ENCODE results near the gene SSC4D.
"Not testable (repeated sequence)": the region's sequence is repeated elsewhere in the genome, so short reads cannot be mapped to it uniquely, and the experiment has no call there.

The SSC4D gene

GRCh38 chr7:76409537-76409936 is at the start of gene SSC4D:
SSC4D (minus strand) TSS chr7:76409697; CDS start chr7:76404439, 5,258 bp downstream.
- no peaks in the 10 kb centered on the region for H3K36me3 Mint-ChIP-seq
- no peak within 1 kb of the TSS for H3K27ac Mint-ChIP-seq
- H3K27me3 Mint-ChIP-seq: no peaks in the 10 kb centered on the region
- no peaks in the 10 kb centered on the region for H3K9me3 Mint-ChIP-seq
- H3K4me1 Mint-ChIP-seq: no peaks in the 10 kb centered on the region
- H3K4me3 Mint-ChIP-seq: no peak within 1 kb of the TSS

GRCh38 chr7:76458504-76458903 is 49.0 kb upstream of the SSC4D start:
- H3K36me3 Mint-ChIP-seq, H3K27me3 Mint-ChIP-seq, H3K4me3 Mint-ChIP-seq, H3K27ac Mint-ChIP-seq, H3K9me3 Mint-ChIP-seq, H3K4me1 Mint-ChIP-seq: not testable (repeated sequence)

- not testable (repeated sequence) for H3K27ac Mint-ChIP-seq, H3K4me3 Mint-ChIP-seq, H3K9me3 Mint-ChIP-seq, H3K4me1 Mint-ChIP-seq, H3K36me3 Mint-ChIP-seq, H3K27me3 Mint-ChIP-seq
Measured at GRCh38 chr7:76457017-76457416, 47.5 kb upstream of the SSC4D start.

GRCh38 chr7:76445577-76446008 is 36.1 kb upstream of the SSC4D start:
- H3K27ac Mint-ChIP-seq: peak overlapping the region; percentile 17
- not testable (repeated sequence) for H3K4me1 Mint-ChIP-seq, H3K9me3 Mint-ChIP-seq, H3K27me3 Mint-ChIP-seq, H3K4me3 Mint-ChIP-seq, H3K36me3 Mint-ChIP-seq

GRCh38 chr7:76443846-76444245 is 34.3 kb upstream of the SSC4D start:
- H3K4me3 Mint-ChIP-seq, H3K36me3 Mint-ChIP-seq, H3K27me3 Mint-ChIP-seq, H3K9me3 Mint-ChIP-seq, H3K4me1 Mint-ChIP-seq, H3K27ac Mint-ChIP-seq: not testable (repeated sequence)

GRCh38 chr7:76442664-76443446 is 33.4 kb upstream of the SSC4D start:
- H3K27me3 Mint-ChIP-seq: not testable (repeated sequence)

GRCh38 chr7:76441792-76442191 is 32.3 kb upstream of the SSC4D start:
- not testable (repeated sequence) for H3K36me3 Mint-ChIP-seq, H3K9me3 Mint-ChIP-seq, H3K4me1 Mint-ChIP-seq, H3K27ac Mint-ChIP-seq, H3K4me3 Mint-ChIP-seq, H3K27me3 Mint-ChIP-seq

More at GRCh38 chr7:76442664-76443446, 33.4 kb upstream of the SSC4D start:
- H3K4me1 Mint-ChIP-seq, H3K27ac Mint-ChIP-seq, H3K9me3 Mint-ChIP-seq, H3K36me3 Mint-ChIP-seq, H3K4me3 Mint-ChIP-seq: not testable (repeated sequence)

GRCh38 chr7:76440404-76440803 is 30.9 kb upstream of the SSC4D start:
- H3K9me3 Mint-ChIP-seq, H3K36me3 Mint-ChIP-seq, H3K4me1 Mint-ChIP-seq, H3K27me3 Mint-ChIP-seq, H3K4me3 Mint-ChIP-seq, H3K27ac Mint-ChIP-seq: not testable (repeated sequence)

- not testable (repeated sequence) for H3K9me3 Mint-ChIP-seq, H3K36me3 Mint-ChIP-seq, H3K27ac Mint-ChIP-seq, H3K4me1 Mint-ChIP-seq, H3K4me3 Mint-ChIP-seq, H3K27me3 Mint-ChIP-seq
Measured at GRCh38 chr7:76439120-76439888, 29.8 kb upstream of the SSC4D start.

- H3K4me3 Mint-ChIP-seq, H3K27me3 Mint-ChIP-seq, H3K27ac Mint-ChIP-seq, H3K36me3 Mint-ChIP-seq, H3K4me1 Mint-ChIP-seq, H3K9me3 Mint-ChIP-seq: not testable (repeated sequence)
Measured at GRCh38 chr7:76437873-76438272, 28.4 kb upstream of the SSC4D start.

GRCh38 chr7:76430836-76431235 is 21.3 kb upstream of the SSC4D start:
- Mint-ChIP-seq H3K4me1 (no peaks in the 10 kb centered on the region), H3K27ac (no peak overlapping the region), H3K4me3 (no peak overlapping the region), H3K36me3 (no peaks in the 10 kb centered on the region), H3K9me3 (no peaks in the 10 kb centered on the region), H3K27me3 (no peaks in the 10 kb centered on the region)

- Mint-ChIP-seq H3K4me3 (no peak overlapping the region), H3K27ac (no peak overlapping the region), H3K27me3 (no peaks in the 10 kb centered on the region), H3K9me3 (no peaks in the 10 kb centered on the region), H3K4me1 (no peaks in the 10 kb centered on the region), H3K36me3 (no peaks in the 10 kb centered on the region)
Measured at GRCh38 chr7:76430211-76430610, 20.7 kb upstream of the SSC4D start.

- no peaks in the 10 kb centered on the region for H3K27me3 Mint-ChIP-seq
Measured at GRCh38 chr7:76428868-76429805, 19.6 kb upstream of the SSC4D start.

GRCh38 chr7:76428149-76428823 is 18.8 kb upstream of the SSC4D start:
- Mint-ChIP-seq H3K27ac (no peak overlapping the region), H3K9me3 (no peaks in the 10 kb centered on the region), H3K4me3 (no peak overlapping the region), H3K27me3 (no peaks in the 10 kb centered on the region), H3K36me3 (no peaks in the 10 kb centered on the region), H3K4me1 (no peaks in the 10 kb centered on the region)

More at GRCh38 chr7:76428868-76429805, 19.6 kb upstream of the SSC4D start:
- no peaks in the 10 kb centered on the region for H3K4me1 Mint-ChIP-seq
- no peak overlapping the region for H3K4me3 Mint-ChIP-seq
- no peaks in the 10 kb centered on the region for H3K9me3 Mint-ChIP-seq
- no peaks in the 10 kb centered on the region for H3K36me3 Mint-ChIP-seq
- no peak overlapping the region for H3K27ac Mint-ChIP-seq

GRCh38 chr7:76427635-76428034 is 18.1 kb upstream of the SSC4D start:
- Mint-ChIP-seq H3K27me3 (no peaks in the 10 kb centered on the region), H3K9me3 (no peaks in the 10 kb centered on the region), H3K4me3 (no peak overlapping the region), H3K36me3 (no peaks in the 10 kb centered on the region), H3K4me1 (no peaks in the 10 kb centered on the region), H3K27ac (no peak overlapping the region)

All from activated naive CD4-positive, alpha-beta T cell treated with anti-CD3 and anti-CD28 coated beads, Interleukin-2, amount 50 U/mL, for 24 hours (primary cell).